EL (cell line): ENCODE data around the gene EFNA2.
A peak's percentile ranks its signal among the peaks of the same experiment; 100 is the strongest.

Experiments used
- DNase-seq: peaks from one replicate; pipeline ENCODE4 v3.0.0-alpha.2; 2016

Gene EFNA2

DNA sequence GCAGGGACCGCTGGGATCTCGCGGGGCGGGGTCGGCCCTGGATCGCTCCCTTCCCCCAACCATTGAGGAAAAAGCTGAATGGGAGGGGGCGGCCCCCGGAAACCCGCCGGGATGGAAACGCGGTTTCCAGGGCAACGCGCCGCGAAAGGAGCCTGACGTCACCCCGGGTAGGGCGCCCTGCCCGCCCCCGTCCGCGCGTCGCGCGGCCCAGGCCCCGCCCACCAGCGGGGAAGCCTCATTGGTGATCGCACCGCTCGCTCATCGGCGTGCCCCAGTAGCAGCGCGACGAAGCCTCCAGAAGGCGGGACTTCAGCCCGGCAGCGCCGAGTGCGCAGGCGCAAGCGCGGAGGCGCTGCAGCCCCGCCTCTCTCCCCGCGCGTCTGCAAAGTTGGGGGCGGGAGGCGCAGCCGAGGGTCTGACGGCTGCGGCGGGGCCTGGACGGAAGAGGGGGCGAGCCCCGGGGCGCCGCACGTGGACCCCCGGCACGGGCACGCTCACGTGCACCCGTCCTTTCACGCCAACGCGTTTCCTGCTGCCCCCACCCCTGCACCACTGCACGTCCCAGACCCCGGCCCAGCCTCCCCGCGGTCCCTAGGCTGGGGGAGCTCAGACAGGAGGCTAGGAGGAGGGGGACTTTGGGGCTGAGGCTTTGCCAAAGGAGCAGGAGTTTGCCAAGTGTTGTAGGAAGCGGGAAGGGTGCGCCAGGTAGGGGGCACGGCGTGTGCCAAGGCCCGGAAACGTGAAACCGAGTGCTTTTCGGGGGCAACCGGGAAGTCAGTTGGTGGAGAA lies 24.7 kb upstream of the EFNA2 start:
- peak; percentile 95 for DNase-seq

DNA sequence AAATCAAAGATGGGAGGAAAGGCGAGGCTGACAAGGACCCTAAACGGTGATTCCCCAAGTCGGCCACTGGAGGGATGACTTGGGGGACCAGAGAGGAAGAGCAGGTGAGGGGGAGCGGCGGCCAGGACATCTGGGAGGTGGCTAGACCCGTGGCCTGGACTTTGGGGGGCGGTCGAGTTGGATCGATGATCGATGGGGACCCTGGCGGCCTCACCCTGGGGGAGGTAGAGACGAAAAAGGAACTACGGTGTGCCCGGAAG lies 24.2 kb upstream of the EFNA2 start:
- no peak for DNase-seq

DNA sequence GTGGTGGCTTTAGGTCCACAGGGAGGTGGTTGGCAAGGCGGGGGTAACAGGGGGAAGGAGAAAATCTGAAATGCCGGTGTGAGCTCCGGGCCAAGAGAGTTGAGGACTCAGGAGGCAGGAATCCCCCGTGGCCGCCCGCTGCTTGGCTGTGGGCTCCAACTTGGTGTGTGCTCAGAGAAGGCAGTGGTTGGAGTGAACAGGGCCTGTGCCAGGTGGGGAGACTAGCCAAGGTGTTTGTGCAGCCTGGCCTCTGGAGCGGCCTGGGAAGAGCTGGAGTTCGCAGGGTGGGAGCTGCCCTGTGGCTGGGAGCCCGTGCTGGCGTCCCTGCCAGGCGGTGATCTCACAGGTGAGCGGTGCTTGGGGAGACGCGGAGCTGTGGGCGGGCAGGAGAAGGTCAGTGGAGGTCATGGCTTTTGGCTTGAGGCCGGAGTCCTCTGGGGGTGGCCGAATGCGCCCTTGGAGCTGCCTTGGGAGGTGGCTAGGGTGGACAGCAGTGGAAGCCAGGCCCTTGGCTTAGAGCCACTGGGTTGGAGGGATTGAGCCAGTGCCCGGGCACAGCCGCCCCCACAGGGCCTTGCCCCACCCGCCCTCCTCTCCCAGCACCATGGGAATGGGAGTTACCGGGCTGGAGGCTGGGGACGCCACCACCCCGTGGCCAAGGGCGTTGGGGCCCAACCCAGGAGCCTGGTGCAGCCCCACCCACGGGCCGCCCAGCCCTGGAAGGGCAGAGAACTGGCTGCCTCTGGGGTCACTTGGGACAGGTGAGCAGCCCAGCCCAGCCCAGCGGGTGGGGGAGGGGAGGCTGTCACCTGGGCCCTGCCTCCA lies 23.7 kb upstream of the EFNA2 start:
- DNase-seq: peak; percentile 49

DNA sequence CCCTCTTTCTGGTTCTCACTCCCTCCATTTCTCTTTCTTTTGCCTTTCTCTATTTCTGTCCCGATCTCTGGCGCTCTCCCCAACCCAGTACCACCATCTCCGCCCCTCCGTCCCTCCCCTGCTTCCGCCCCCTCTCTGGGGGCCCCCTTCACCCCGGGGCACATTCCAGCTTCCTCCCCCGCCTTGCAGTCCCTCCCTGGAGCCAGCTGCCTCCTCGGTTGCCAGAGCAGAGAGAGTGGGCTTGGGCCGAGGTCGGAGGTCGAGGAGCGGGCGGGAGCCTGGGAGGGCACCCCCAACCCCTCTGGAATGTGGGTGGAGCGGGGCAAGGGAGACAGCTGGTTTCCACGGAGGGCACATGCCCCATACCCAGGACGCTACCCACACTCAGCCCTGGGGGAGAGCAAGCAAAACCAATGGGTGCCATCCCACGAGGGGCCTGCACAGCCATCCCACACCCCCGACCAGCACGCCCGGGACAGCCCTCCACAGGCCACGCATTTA lies 23.0 kb upstream of the EFNA2 start:
- peak; percentile 70 for DNase-seq

DNA sequence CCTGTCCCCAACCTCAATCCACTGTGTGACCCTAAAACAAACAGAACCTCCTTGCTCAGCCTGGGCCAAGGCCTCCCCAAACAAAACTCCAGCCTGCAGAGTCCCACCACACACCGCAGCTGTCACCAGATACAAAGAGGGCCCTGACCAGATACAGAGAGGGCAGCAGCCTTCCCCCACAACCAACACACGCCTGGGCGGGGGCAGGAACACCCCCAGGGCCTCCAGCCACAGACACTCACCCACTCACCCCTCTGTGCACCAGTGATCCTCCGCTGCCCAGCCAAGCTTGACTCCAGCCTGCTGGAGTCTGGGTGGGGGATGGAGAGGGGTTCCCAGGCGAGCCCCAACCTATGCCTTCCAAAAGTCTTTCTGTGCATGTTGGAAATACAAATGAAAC lies 22.5 kb upstream of the EFNA2 start:
- no peak for DNase-seq

DNA sequence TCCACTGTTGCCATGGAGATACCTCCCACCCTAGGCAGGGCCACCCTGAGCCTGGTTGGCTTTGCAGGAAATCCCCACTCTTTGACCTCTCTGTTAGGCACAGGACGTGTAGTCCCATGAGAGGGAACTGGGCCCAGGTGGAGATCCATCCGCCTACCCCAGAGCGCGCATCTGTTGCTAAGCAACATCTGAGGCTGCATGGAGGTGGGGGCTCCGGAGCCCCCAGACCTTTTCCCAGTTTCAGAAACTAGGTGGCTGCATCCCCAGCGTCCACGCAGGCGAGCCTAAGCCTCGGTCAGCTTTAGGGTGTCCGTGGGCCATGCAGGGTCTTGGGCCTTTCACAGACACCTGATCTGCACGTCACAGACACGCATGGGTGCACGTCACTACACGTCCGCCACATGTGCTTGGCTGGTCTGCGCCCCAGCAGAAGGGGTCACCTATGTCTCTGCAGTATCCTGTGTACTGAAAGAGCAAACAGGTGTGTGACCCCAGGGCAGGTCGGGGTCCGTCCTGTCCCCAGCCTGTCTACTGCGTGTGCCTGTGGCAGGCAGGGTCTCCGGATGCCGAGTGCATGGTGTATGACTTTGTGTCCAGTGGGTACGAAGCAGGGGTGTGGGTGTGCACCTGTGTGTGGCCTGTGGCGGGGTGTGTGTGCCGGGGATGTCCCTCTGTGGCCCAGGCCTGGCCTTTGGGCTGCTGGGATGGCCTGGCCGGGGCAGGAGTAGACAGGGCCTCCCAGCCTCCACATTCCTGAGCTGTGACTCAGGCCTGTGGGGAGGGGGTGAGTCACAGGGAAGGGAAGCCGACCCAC lies 20.7 kb upstream of the EFNA2 start:
- peak; percentile 96 for DNase-seq

DNA sequence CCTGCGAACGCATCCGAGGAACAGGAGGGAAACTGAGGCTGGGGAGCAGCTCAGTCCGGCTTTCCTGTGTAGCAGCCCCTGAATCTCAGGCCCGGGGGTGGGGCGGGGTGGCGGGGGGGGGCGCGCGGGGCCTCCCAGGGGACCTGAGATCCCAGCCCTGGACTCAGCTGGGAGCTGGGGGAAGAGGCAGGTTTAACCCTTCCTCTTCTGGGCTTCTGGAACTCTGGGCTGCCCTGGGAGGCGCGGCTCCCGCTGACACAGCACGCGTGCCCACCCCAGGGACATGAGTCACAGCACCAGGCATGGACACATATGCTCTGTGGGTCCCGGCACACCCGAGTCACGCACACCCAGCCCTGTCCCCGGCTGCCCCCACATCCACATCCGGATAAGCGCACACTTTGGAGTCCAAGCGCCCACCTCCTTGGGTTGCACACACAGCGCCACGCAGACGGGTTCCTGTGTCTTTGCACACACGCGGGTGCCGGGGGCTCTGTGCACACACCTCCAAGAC lies 20.0 kb upstream of the EFNA2 start:
- DNase-seq: peak; percentile 94

DNA sequence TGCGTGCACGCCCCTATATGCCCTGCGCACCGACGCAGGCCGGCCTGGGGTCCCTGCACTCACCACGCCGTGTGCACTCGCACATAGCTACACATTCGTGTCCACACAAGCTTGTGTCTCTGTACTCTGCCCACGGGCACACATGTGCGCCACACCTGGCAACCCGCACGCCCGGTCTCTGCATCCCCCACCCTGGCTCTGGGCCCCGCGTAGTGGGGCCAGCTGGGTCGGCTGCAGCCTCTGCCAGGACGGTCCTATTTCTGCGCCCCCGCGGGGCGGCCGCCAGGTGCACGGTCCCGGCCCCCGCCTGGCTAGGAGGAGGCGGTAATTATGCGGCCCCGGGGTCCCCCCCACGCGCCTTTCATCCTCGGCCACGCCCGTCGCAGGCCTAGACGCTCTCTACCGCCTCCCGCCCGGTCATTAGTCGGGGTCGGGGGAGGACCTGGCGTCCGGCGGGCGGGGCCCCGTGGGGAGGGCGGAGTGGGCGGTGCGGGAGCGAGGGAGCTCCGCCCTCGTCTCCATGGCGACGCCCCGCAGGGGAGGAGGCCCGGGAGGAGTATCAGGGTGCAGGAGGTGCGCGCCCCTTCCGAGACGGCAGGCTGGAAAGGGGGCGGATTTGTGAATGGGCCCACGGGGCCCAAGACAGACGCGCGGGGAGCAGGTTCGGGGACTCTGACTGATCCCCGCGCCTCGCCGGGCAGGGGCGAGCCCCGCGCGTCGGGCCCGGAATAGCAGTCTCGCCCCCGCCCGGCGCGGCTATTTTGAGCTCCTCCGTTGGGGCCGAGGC lies 19.4 kb upstream of the EFNA2 start:
- DNase-seq: peak; percentile 90

DNA sequence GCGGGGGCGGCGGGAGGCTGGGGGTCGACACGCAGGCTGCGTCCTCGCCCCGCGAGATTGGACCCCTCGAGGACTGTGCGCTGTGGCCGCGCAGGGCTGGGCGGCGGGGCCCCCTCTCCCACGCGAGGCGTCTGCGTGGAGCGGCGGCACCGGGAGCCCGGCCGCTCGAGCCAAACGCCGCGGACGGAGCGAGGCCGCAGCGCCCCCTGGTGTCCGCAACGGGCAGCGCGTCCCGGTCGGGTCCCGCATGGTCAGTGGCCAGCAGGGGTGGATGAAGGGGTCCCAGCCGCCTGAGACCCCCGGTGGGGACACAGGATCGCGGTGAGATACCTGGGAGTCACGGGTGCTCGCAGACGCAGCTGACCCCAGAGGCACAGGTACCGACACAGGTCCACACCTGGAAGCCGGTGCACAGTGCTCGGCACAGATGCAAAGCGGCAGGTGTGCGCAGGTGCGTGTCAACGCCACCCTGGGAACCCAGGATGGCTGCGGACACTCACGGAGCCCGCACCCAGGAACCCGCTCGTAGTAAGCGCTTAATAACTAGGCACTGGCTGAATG lies 18.7 kb upstream of the EFNA2 start:
- DNase-seq: peak; percentile 59

DNA sequence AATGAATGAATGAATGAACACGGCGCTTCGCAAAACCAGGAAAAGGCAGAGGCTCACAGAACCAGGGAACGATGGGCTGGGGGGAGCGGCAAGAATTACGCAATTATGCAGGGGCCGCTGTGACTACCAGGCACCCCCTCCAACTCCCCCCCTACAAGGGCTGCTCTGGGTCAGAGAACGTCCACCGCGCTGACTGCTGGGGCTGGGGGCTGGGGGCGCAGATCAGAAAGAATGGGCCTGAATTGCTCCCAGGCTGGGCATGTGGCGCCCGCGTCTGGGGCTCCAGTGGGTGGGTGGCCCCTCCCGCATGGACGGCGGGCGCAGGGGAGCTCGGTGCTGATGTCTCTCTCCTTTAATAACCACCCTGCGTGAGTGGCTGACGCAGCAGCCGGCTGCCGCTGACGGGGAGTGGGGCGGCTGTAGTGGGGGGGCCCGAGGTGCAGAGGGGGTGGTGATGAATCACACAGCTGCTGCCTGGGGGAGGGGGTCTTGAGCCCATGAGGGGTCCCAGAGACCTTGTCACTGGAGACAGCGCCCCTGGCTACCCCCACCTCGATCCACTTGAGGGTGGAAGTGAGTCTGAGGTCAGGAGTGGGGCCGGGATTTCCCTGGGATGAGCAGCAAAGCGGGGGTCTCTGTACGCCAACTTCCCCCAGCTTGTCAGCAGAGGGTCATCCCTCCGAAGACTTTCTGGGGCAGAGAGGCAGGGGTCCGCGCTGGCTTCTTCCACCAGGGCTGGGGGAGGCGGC lies 18.0 kb upstream of the EFNA2 start:
- no peak for DNase-seq

DNA sequence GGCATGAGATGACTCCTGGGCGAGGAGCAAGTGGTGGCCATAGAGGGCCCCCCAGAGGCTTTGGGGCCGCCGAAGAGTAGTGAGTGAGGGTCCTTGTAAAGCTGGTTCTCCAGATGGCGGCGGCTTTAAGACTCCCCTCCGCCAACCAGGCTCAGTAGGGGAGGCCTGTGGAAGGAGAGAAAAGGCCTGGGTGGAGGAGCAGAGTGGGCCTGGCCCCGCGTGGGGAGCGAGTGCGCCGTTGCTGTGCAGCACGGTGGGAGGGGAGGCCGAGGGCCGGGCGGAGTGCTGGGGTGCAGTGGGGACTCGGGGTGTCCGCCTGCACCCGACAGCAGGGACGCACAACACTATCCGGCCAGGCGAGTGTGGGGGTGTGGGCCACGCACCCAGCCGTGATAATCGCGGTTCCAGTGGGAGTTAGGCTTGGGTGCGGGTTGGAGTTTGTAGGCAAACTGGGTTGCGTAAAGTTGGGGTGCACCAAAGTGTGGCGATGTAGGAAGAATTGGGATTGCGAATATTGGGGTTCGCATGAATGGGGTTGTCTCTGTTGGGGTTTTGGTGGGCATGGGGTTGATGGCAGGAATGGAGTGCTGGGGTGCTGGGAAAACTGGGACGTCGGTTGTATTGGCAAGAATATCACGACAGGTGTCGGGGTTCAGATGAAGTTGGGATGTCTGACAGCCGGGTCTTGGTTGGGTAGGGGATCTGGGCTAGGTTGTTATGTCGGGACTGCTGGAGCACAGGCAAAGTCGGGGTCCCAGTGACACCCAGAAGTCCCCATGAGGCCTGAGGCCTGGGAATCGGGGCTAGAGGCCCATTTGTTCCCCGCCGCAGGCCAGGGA lies 17.2 kb upstream of the EFNA2 start:
- no peak for DNase-seq

DNA sequence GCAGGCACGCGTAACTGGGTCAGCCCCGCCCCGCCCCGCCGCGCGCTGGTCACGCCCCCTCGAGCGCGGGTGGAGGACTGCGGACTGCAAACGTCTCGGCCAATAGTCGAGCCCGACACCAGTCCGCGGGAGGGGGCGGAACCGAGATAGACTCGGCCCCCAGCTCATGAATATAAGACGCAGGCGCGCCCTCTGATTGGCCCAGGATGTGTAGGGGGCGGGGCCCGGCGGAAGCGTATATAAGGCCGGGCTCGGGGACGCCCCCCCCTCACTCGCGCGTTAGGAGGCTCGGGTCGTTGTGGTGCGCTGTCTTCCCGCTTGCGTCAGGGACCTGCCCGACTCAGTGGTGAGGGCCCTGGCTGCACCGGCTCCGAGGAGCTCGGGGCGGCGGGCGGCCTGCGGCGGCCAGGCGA lies 16.6 kb upstream of the EFNA2 start, which contains the start of gene CIRBP:
CIRBP (plus strand) TSS at position 268 of the 413 bp plus-strand sequence. CDS start 1,602 bp downstream, outside the sequence.
- peak; percentile 99 for DNase-seq

DNA sequence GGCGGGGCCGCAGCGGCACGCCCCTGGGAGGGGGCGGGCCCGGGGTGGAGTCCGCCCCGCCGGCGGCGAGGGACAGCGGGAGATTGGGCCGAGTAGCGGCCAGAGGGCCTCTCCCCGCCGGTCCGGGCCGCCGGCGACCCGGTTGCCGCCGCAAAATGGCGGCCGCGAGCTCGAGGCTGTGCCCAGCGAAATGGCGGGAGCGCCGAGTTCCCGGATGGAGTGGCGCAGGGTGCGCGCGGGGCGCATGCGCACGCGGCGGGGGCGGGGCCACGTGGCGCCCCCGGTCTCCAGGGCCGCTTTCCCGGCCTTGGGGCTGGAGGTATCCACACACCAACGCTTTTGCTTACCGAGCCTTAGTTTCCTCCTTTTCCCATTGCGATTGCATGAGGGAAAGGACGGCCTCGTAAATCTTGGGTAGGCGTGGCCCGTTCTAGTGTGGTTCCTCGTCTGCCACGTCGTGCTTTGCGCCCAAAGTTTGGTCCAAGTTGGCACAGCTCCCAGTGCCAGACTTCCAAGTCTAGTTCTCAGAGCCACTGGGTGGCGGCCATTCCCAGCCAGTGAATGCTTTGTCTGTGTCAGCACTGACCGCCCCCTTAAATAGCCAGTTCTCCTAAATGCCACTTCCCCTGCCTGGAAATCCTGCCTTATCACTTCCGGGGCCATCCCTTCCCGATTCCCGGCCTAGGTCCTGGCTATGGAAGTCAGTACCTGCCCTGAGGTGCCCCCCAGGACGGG lies 16.0 kb upstream of the EFNA2 start:
- peak; percentile 86 for DNase-seq

DNA sequence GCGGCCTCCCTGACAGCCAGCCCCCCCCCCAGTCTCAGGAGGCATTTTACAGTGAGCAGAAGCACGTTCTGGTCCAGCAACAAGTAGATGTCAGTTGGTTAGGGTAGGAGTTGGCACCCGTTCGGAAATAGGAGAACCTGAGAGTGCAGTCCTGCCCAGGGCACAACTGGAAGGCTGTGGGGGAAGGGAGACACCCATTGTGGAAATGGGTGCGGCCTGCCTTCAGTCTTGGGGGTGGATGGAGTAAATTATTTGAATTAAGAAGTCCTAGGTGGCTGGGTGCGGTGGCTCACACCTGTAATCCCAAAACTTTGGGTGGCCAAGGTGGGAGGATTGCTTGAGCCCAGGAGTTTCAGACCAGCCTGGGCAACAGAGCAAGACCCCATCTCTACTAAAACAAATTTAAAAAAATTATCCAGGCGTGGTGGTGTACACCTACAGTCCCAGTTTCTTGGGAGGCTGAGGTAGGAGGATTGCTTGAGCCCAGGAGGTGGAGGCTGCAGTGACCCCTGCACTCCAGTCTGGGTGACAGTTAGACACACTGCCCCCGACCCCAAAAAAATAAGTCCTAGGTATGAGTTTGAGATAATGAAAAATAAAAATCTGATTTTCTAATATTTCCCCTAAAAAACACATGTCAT lies 15.3 kb upstream of the EFNA2 start:
- DNase-seq: no peak

DNA sequence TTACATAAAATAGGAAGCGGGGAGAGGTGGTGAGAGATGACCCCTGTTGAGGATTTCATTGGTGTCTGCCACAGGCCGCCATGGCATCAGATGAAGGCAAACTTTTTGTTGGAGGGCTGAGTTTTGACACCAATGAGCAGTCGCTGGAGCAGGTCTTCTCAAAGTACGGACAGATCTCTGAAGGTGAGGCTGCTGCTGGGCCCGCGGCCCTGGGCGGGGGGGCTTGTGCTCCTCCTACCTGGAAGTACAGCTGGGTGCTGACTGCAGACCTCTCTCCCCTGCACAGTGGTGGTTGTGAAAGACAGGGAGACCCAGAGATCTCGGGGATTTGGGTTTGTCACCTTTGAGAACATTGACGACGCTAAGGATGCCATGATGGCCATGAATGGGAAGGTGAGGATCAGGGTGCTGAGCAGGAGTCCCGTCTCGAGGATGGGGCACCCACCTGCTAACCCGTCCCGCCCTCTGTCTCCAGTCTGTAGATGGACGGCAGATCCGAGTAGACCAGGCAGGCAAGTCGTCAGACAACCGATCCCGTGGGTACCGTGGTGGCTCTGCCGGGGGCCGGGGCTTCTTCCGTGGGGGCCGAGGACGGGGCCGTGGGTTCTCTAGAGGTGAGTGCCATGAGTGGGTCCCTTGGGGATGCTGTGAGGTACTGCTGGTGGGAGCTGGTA lies 14.7 kb upstream of the EFNA2 start:
- no peak for DNase-seq

DNA sequence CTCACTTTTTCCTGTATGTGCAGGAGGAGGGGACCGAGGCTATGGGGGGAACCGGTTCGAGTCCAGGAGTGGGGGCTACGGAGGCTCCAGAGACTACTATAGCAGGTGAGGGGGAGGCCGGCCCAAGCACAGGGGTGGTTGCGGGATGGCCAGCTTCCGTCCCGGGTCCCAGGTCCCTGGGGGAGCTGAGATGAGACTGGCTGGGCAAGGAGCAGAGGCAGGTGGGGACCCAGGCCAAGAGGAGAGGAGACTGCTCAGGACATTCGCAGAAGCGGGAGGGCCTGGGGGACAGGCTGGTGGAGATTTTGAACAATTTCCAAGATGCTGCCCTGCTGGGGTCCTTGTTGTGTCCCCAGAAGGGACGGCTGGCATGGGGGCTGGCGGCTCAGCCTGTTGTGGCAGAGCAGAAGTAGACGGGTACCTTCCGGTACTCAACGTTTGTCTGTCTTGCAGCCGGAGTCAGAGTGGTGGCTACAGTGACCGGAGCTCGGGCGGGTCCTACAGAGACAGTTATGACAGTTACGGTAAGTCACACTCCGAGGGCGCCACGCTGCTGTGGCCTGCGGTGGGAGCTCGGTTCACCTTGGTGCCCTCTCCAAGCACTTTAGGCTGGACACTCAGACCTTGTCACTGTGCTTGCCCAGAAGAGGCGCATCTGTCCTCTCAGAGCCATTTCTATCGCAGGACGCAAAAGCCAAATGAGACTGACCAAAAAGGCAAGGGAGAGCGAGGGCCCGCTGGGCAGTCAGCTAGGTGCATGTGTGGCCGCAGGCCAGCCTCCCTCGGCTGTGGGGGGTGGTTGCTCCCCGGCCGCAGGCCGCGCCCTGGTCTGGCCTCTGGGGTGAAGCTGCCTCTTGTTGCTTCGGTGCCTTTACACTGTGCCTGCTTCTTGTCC lies 13.9 kb upstream of the EFNA2 start:
- no peak for DNase-seq
